SK-N-MC (cell line): ENCODE data around the gene DAB2IP.
A peak's percentile ranks its signal among the peaks of the same experiment; 100 is the strongest.

Experiments used
- EZH2 ChIP-seq: fragments of 200-600 bp; sonication (generic); IDR thresholded peaks from one replicate; pipeline ENCODE4 v1.6.1; 2017; ENCODE audit warnings: antibody characterized with exemption
- FOXP2 ChIP-seq: optimal IDR thresholded peaks from 2 replicates; pipeline ENCODE3; 2011; ENCODE audit warnings: mild to moderate bottlenecking, moderate library complexity; ENCODE audit not compliant: insufficient read depth; ENCODE audit errors: extremely low read length, control extremely low read depth
- POLR2AphosphoS5 ChIP-seq: IDR thresholded peaks from 2 replicates; pipeline ENCODE4 v1.6.1; 2012; ENCODE audit warnings: mild to moderate bottlenecking, low read depth, low read length, borderline replicate concordance

GRCh38 chr9:121651295-121652020 lies at the start of gene DAB2IP:
- TF ChIP-seq EZH2 = no peak
- TF ChIP-seq POLR2AphosphoS5 = peak; percentile 60; the same call in 1 of the 2 replicates
- TF ChIP-seq FOXP2 = peak; percentile 90
